ACC112 (cell line): ENCODE data around the gene SLC28A1.
"Not testable (repeated sequence)": the region's sequence is repeated elsewhere in the genome, so short reads cannot be mapped to it uniquely, and the experiment has no call there.

ENCODE experiments used
- H2AFZ ChIP-seq: fragments of 200-600 bp; sonication (generic); one replicate; pipeline ENCODE4 v1.6.0; 2017; ENCODE audit warnings: antibody characterized with exemption, low read length; ENCODE audit not compliant: unreplicated experiment
- H3K27ac ChIP-seq: fragments of 200-600 bp; sonication (generic); 2 replicates; pipeline ENCODE4 v1.5.1; 2014; ENCODE audit warnings: low read depth, mild to moderate bottlenecking, antibody characterized with exemption, low read length, moderate library complexity
- H3K27me3 ChIP-seq: fragments of 200-600 bp; sonication (generic); 2 replicates; pipeline ENCODE4 v1.6.1; 2014; ENCODE audit warnings: mild to moderate bottlenecking, antibody characterized with exemption, low read length, moderate library complexity, mixed read lengths; ENCODE audit not compliant: insufficient read depth
- H3K36me3 ChIP-seq: fragments of 200-600 bp; sonication (generic); 2 replicates; pipeline ENCODE4 v1.6.1; 2016; ENCODE audit warnings: mild to moderate bottlenecking, antibody characterized with exemption, low read length, moderate library complexity, mixed read lengths; ENCODE audit not compliant: insufficient read depth
- H3K4me1 ChIP-seq: fragments of 200-600 bp; sonication (generic); one replicate; pipeline ENCODE4 v1.6.1; 2016; ENCODE audit warnings: low read length, mixed read lengths; ENCODE audit not compliant: insufficient read depth, unreplicated experiment, control insufficient read depth
- H3K4me3 ChIP-seq: fragments of 200-600 bp; sonication (generic); 2 replicates; pipeline ENCODE4 v1.5.1; 2014; ENCODE audit warnings: mild to moderate bottlenecking, low read depth, low read length
- H3K79me2 ChIP-seq: fragments of 200-600 bp; sonication (generic); one replicate; pipeline ENCODE4 v1.6.0; 2016; ENCODE audit warnings: low read length; ENCODE audit not compliant: control insufficient read depth, unreplicated experiment, insufficient read depth

SLC28A1 gene

GRCh38 chr15:84924077-84924731 is 39.7 kb downstream of the SLC28A1 start:
- Histone ChIP-seq H3K27me3 (no peaks in the 10 kb centered on the region), H3K4me1 (peaks cover 13% of the 10 kb centered on the region), H2AFZ (no peak overlapping the region), H3K36me3 (no peaks in the 10 kb centered on the region), H3K4me3 (0 out of 2 replicates have a peak overlapping the region, but pooled peaks have one; percentile 1), H3K27ac (no peak overlapping the region), H3K79me2 (no peaks in the 10 kb centered on the region)

DNA sequence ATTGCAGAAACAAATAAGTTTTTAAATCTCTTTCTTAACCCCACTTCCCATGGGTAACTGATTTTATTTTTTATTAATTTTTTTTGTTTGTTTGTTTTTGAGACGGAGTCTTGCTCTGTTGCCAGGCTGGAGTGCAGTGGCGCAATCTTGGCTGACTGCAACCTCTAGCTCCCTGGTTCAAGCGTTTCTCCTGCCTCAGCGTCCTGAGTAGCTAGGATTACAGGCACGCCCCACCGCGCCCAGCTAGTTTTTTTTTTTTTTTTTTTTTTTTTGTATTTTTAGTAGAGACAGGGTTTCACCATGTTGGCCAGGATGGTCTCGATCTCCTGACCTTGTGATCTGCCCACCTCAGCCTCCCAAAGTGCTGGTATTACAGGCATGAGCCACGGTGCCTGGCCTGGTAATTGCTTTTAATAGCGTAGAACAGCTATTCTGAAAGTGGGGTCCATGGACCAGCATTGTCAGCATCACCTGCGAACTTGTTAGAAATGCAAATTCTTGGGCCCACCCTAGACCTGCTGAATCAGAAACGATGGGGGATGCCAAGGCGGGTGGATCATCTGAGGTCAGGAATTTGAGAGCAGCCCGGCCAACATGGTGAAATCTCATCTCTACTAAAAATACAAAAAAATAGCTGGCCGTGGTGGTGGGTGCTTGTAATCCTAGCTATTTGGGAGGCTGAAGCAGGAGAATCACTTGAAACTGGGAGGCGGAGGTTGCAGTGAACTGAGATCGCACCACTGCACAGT is 40.5 kb downstream of the SLC28A1 start:
- 0 out of 2 replicates have a peak overlapping the region, but pooled peaks have one; percentile 1 for H3K4me3 ChIP-seq
- not testable (repeated sequence) for H3K27ac ChIP-seq, H3K36me3 ChIP-seq, H2AFZ ChIP-seq, H3K27me3 ChIP-seq, H3K79me2 ChIP-seq
- H3K4me1 ChIP-seq: peaks cover 18% of the 10 kb centered on the region

GRCh38 chr15:84925906-84926305 is 41.4 kb downstream of the SLC28A1 start:
- H2AFZ ChIP-seq: no peak overlapping the region
- no peaks in the 10 kb centered on the region for H3K79me2 ChIP-seq
- no peak overlapping the region for H3K4me3 ChIP-seq
- H3K27ac ChIP-seq: no peak overlapping the region
- H3K4me1 ChIP-seq: peaks cover 21% of the 10 kb centered on the region
- no peaks in the 10 kb centered on the region for H3K36me3 ChIP-seq
- no peaks in the 10 kb centered on the region for H3K27me3 ChIP-seq

GRCh38 chr15:84926491-84927230 is 42.2 kb downstream of the SLC28A1 start:
- Histone ChIP-seq H3K4me3 (no peak overlapping the region), H3K27ac (no peak overlapping the region), H2AFZ (no peak overlapping the region), H3K36me3 (no peaks in the 10 kb centered on the region), H3K27me3 (no peaks in the 10 kb centered on the region), H3K79me2 (no peaks in the 10 kb centered on the region), H3K4me1 (peaks cover 21% of the 10 kb centered on the region)

DNA sequence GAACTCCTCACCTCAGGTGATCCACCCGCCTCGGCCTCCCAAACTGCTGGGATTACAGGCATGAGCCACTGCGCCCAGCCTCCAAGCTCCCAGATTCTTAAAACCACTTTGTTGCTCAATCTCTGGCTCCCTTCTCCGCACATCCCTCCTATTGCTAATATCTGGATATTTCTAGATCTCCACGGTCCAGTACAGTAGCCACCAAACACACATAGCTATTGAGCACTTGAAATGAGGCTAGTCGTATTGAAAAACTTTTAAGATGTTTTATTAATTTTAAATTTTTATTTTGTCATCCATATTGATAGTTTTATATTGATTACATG is 44.3 kb downstream of the SLC28A1 start:
- no peaks in the 10 kb centered on the region for H3K79me2 ChIP-seq
- H3K27ac ChIP-seq: no peak overlapping the region
- H2AFZ ChIP-seq: no peak overlapping the region
- H3K36me3 ChIP-seq: no peaks in the 10 kb centered on the region
- H3K27me3 ChIP-seq: no peaks in the 10 kb centered on the region
- H3K4me3 ChIP-seq: no peak overlapping the region
- H3K4me1 ChIP-seq: peaks cover 21% of the 10 kb centered on the region

DNA sequence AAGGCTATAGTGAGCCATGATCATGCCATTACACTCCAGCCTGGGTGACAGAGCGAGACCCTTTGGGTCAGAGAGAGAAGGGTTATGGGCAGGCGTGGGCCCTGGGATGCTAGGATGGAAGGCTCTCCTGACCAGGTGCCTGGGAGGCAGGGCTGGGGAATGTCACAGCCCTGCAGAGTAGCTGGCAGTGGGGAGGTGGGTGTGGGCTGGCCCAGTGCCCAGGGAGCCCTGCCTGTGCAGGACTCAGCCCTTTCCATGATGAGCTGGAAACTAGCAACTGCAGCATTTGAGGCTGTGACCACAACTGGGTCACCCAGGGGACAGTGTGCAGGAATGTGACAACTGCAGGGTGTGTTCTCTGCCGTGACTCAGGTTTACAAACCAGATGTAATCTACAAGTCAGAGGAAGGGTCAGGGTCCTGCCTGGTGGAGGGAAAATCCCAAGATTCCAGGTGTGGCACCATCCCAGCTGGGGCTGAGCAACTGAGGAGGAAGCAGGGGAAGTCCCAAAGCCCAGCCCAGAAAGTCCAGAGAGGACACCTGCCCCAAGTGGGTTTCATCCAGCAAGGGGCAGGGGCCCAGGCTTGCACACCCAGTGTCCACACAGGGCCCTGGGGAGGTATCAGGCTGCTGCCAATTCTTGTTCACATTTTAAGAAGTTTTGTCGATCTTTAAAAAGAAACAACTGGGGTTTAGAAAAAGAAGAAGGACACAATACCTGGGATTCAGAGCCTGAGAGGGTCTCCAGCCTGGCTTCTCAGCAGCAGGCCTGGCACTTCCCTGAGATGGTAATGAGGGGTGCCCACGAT is 45.5 kb downstream of the SLC28A1 start:
- Histone ChIP-seq H3K4me3 (no peak overlapping the region), H2AFZ (no peak overlapping the region), H3K4me1 (peaks cover 17% of the 10 kb centered on the region), H3K36me3 (no peaks in the 10 kb centered on the region), H3K27ac (no peak overlapping the region), H3K79me2 (no peaks in the 10 kb centered on the region), H3K27me3 (no peaks in the 10 kb centered on the region)

DNA sequence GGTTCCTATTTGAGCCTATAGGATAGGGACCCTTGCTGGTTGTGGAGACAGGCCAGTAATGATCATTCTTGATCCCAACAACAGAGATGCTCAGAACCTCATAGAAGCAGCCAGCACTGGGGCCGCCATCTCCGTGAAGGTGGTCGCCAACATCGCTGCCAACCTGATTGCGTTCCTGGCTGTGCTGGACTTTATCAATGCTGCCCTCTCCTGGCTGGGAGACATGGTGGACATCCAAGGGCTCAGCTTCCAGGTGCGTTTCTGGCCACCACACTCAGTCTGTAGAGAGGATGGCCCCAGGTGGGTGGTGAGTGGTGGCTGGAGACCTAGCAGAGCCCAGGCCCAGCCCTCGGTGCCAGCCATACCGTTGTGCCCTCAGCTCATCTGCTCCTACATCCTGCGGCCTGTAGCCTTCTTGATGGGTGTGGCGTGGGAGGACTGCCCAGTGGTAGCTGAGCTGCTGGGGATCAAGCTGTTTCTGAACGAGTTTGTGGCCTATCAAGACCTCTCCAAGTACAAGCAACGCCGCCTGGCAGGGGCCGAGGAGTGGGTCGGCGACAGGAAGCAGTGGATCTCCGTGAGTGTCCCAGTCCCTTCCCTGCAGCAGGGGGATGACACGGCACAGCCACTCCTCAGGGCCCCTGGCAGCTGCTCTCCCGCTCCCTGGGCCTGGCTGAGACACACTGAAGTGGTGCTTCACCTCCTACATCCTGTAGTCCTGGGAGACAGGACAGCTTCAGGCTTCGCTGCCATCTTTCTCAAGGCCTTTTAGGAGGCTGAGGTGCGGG is 50.7 kb downstream of the SLC28A1 start:
- Histone ChIP-seq H3K27ac (no peak overlapping the region), H2AFZ (no peak overlapping the region)

GRCh38 chr15:84937144-84937543 is 52.7 kb downstream of the SLC28A1 start:
- no peak overlapping the region for H3K27ac ChIP-seq
- no peaks in the 10 kb centered on the region for H3K27me3 ChIP-seq
- no peak overlapping the region for H2AFZ ChIP-seq
- H3K36me3 ChIP-seq: no peaks in the 10 kb centered on the region
- H3K4me3 ChIP-seq: no peak overlapping the region
- no peaks in the 10 kb centered on the region for H3K79me2 ChIP-seq
- H3K4me1 ChIP-seq: no peaks in the 10 kb centered on the region

More for the DNA sequence above, 50.7 kb downstream of the SLC28A1 start:
- Histone ChIP-seq H3K4me3 (no peak overlapping the region), H3K27me3 (no peaks in the 10 kb centered on the region), H3K36me3 (no peaks in the 10 kb centered on the region), H3K79me2 (no peaks in the 10 kb centered on the region), H3K4me1 (peaks cover 2% of the 10 kb centered on the region)

DNA sequence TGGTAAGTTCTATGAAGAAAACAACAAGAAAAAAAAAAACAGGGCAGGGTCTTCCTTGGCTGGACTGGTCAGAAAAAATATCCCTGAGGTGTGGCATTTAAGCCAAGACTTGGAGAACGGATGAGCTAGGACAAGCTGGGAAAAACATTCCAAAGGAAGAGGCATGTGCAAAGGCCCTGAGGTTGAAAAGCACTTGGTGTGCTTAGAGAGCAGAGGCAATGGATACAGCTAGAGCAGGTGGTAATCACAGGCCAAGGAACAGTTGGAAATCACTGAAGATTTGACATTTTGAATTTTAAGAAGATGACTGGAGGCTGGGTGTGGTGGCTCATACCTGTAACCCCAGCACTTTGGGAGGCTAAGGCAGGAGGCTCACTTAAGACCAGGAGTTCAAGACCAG is 54.3 kb downstream of the SLC28A1 start:
- H3K36me3 ChIP-seq: no peaks in the 10 kb centered on the region
- H3K4me1 ChIP-seq: no peaks in the 10 kb centered on the region
- H3K27ac ChIP-seq: no peak overlapping the region
- no peak overlapping the region for H2AFZ ChIP-seq
- no peak overlapping the region for H3K4me3 ChIP-seq
- H3K79me2 ChIP-seq: no peaks in the 10 kb centered on the region
- H3K27me3 ChIP-seq: no peaks in the 10 kb centered on the region

GRCh38 chr15:84940399-84940798 is 55.9 kb downstream of the SLC28A1 start:
- no peak overlapping the region for H3K27ac ChIP-seq
- no peak overlapping the region for H2AFZ ChIP-seq
- no peaks in the 10 kb centered on the region for H3K4me1 ChIP-seq
- H3K27me3 ChIP-seq: no peaks in the 10 kb centered on the region
- no peaks in the 10 kb centered on the region for H3K36me3 ChIP-seq
- H3K4me3 ChIP-seq: no peak overlapping the region
- no peaks in the 10 kb centered on the region for H3K79me2 ChIP-seq
